RCC 7860 (cell line): ENCODE results near the gene RPL35A.

ENCODE experiments used
- DNase-seq: peaks from one replicate; pipeline ENCODE4 v3.0.0-alpha.2; 2015; ENCODE audit warnings: low spot score
- FAIRE-seq: peaks from 2 replicates; lab custom pipeline; 2012; peaks lifted over from hg19 to GRCh38; lab: Jason Lieb, UNC

The RPL35A gene

GRCh38 chr3:197994736-197995135 lies 44.7 kb downstream of the RPL35A start:
- DNase-seq, result no peak
- no peak for FAIRE-seq

GRCh38 chr3:197996855-197997254 lies 46.9 kb downstream of the RPL35A start:
- DNase-seq, result no peak
- no peak for FAIRE-seq

GRCh38 chr3:197997936-197998335 lies 47.9 kb downstream of the RPL35A start:
- DNase-seq (no peak), FAIRE-seq (no peak)
